Smooth muscle cell (in vitro differentiated cells): ENCODE measurements around the gene NPHP4. TPM values are rescaled to one million over a fixed set of nuclear protein-coding genes. Genes with fewer than 3 reads are reported as not detected.

Experiments used
- DNase-seq: peaks from one replicate; lab custom pipeline; 2025; ENCODE audit not compliant: unreplicated experiment; lab: John Stamatoyannopoulos, UW
- H2AFZ ChIP-seq: fragments of 200-600 bp; sonication (generic); 2 replicates; pipeline ENCODE4 v1.6.0; 2016; ENCODE audit warnings: antibody characterized with exemption, low read depth, mild to moderate bottlenecking
- H3F3A ChIP-seq: fragments of 200-600 bp; sonication (generic); 2 replicates; pipeline ENCODE4 v1.6.0; 2017; ENCODE audit warnings: antibody characterized with exemption, low read depth
- H3K27ac ChIP-seq: fragments of 200-600 bp; sonication (generic); 2 replicates; pipeline ENCODE4 v1.5.1; 2016; ENCODE audit warnings: low read depth, mild to moderate bottlenecking
- H3K27me3 ChIP-seq: fragments of 200-600 bp; sonication (generic); 2 replicates; pipeline ENCODE4 v1.6.1; 2016; ENCODE audit warnings: low read depth, mild to moderate bottlenecking
- H3K36me3 ChIP-seq: fragments of 200-600 bp; sonication (generic); 2 replicates; pipeline ENCODE4 v1.5.1; 2016; ENCODE audit warnings: low read depth
- H3K4me1 ChIP-seq: fragments of 200-600 bp; sonication (generic); 2 replicates; pipeline ENCODE4 v1.5.1; 2016; ENCODE audit warnings: low read depth
- H3K4me2 ChIP-seq: fragments of 200-600 bp; sonication (generic); 2 replicates; pipeline ENCODE4 v1.6.0; 2016; ENCODE audit warnings: mild to moderate bottlenecking
- H3K4me3 ChIP-seq: fragments of 200-600 bp; sonication (generic); 2 replicates; pipeline ENCODE4 v1.5.1; 2016; ENCODE audit warnings: mild to moderate bottlenecking
- H3K79me2 ChIP-seq: fragments of 200-600 bp; sonication (generic); 2 replicates; pipeline ENCODE4 v1.6.0; 2016; ENCODE audit warnings: low read depth, mild to moderate bottlenecking
- H3K9ac ChIP-seq: fragments of 200-600 bp; sonication (generic); 2 replicates; pipeline ENCODE4 v1.6.0; 2016; ENCODE audit warnings: low read depth
- H3K9me3 ChIP-seq: fragments of 200-600 bp; sonication (generic); replicated peaks from 2 replicates; pipeline ENCODE4 v1.5.1; 2016; ENCODE audit warnings: low read depth
- H4K20me1 ChIP-seq: fragments of 200-600 bp; sonication (generic); 2 replicates; pipeline ENCODE4 v1.6.0; 2016; ENCODE audit warnings: low read depth
- WGBS: methylation state at CpG from one replicate; pipeline ENCODE4 v1.1.7; 2016; ENCODE audit warnings: low lambda C conversion rate; 5-methylcytosine and 5-hydroxymethylcytosine counted together
- polyA plus RNA-seq: library from polyadenylated mRNA; unstranded; fragments of >200 nt; fragmentation: Nextera tagmentation; extraction: Ambion mirVana; gene quantifications from 2 replicates; pipeline ENCODE4 v1.2.1, GENCODE V29; 2016
- total RNA-seq: library from RNA; depleted of rRNA; stranded (reverse); fragments of >200 nt; gene quantifications from 2 replicates; pipeline ENCODE4 v1.2.3, GENCODE V29; 2014
- TF ChIP-seq, protein P1 (sequence below): fragments of 200-600 bp; sonication (generic); IDR thresholded peaks from 2 replicates; pipeline ENCODE4 v1.5.1; 2017; ENCODE audit warnings: borderline replicate concordance, mild to moderate bottlenecking, antibody characterized with exemption; ENCODE audit not compliant: insufficient read depth, poor library complexity, severe bottlenecking

The NPHP4 gene
- total and polyA plus RNA-seq, 2 experiments from 2014 or later: 5.4 to 8.4 TPM

DNA sequence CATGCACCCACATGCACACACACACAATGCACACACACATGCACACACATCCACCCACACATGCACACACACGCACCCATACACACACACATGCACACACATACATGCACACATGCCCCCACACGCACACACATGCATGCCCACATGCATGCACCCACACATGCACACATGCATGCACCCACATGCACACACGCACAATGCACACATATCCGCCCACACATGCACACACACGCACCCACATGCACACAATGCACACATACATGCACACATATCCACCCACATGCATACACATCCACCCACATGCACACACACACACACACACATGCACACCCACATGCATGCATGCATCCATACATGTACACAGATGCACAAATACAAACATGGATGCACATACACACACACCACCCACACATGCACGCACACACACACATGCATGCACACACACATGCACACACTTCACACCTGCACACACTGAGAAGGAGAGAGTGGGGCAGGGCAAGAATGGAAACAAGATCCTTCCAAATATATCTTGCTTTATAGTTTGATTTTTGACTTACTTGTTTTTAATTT lies 123.2 kb downstream of the NPHP4 start:
- Histone ChIP-seq H3K4me2 (no peak overlapping the region), H3K9me3 (no peaks in the 10 kb centered on the region), H3F3A (no peaks in the 10 kb centered on the region), H3K4me3 (no peak overlapping the region), H3K79me2 (no peaks in the 10 kb centered on the region), H3K27me3 (no peaks in the 10 kb centered on the region), H4K20me1 (no peaks in the 10 kb centered on the region), H3K4me1 (peaks cover 3% of the 10 kb centered on the region), H3K27ac (no peak overlapping the region), H3K9ac (no peak overlapping the region), H3K36me3 (no peaks in the 10 kb centered on the region), H2AFZ (no peak overlapping the region)
- over 99% methylated on average over 6 of the region's 6 CpGs for WGBS
- TF ChIP-seq, protein P1, sequence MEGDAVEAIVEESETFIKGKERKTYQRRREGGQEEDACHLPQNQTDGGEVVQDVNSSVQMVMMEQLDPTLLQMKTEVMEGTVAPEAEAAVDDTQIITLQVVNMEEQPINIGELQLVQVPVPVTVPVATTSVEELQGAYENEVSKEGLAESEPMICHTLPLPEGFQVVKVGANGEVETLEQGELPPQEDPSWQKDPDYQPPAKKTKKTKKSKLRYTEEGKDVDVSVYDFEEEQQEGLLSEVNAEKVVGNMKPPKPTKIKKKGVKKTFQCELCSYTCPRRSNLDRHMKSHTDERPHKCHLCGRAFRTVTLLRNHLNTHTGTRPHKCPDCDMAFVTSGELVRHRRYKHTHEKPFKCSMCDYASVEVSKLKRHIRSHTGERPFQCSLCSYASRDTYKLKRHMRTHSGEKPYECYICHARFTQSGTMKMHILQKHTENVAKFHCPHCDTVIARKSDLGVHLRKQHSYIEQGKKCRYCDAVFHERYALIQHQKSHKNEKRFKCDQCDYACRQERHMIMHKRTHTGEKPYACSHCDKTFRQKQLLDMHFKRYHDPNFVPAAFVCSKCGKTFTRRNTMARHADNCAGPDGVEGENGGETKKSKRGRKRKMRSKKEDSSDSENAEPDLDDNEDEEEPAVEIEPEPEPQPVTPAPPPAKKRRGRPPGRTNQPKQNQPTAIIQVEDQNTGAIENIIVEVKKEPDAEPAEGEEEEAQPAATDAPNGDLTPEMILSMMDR: no peak
- no peak for DNase-seq

DNA sequence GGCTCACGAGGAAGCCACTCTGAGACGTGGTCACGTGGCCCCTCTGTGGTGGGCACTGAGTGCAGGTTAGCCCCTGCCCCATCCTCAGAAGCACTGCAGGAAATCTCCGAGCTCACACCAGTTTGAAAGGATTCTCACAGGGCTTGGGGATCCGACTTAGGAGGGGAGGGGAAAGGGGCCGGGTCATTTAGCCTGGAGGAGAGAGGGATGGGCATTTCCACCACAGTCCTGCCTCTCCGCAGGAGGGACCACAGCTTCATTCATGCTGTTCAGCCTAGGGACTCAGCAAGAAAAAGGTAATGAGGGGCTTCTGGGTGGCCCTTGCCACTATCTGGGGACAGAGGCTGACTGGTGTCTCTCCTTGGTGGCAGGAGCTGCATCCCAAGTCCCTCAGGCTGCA lies 126.5 kb downstream of the NPHP4 start:
- peaks cover 3% of the 10 kb centered on the region for H3K4me1 ChIP-seq
- 98% methylated on average over 7 of the region's 7 CpGs for WGBS
- no peak for DNase-seq

DNA sequence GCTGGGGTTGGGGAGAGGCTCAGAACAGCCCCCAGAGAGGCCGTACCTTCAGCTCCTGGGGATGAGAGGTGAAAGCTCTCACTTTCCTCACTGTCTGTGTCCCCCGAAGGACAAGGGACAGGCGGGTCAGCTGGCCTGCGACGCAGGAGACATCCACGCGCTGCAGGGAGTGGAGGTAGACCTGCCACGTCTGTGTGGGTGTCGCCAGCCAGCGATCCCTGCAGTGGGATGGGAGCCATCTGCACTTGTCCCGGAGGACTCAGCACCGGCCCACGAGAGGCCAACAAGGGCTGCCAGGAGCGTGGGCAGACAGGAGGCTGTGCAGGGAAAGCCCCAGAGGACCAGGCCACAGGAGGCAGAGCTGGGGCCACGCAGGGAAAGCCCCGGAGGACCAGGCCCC lies 127.2 kb downstream of the NPHP4 start:
- Histone ChIP-seq H3K36me3 (no peaks in the 10 kb centered on the region), H2AFZ (no peak overlapping the region), H3F3A (no peaks in the 10 kb centered on the region), H3K27ac (no peak overlapping the region), H3K4me2 (no peak overlapping the region), H4K20me1 (no peaks in the 10 kb centered on the region), H3K4me3 (no peak overlapping the region), H3K9me3 (no peaks in the 10 kb centered on the region), H3K27me3 (no peaks in the 10 kb centered on the region), H3K79me2 (no peaks in the 10 kb centered on the region), H3K4me1 (peaks cover 3% of the 10 kb centered on the region), H3K9ac (no peak overlapping the region)
- TF ChIP-seq, protein P1: no peak
- DNase-seq: no peak
- 90% methylated on average over 16 of the region's 16 CpGs for WGBS

More for the DNA sequence above, 126.5 kb downstream of the NPHP4 start:
- Histone ChIP-seq H3K9ac (no peak overlapping the region), H3K79me2 (no peaks in the 10 kb centered on the region), H3K9me3 (no peaks in the 10 kb centered on the region), H2AFZ (no peak overlapping the region), H3K27me3 (no peaks in the 10 kb centered on the region), H3K36me3 (no peaks in the 10 kb centered on the region), H3K4me2 (no peak overlapping the region), H3K4me3 (no peak overlapping the region), H4K20me1 (no peaks in the 10 kb centered on the region), H3F3A (no peaks in the 10 kb centered on the region), H3K27ac (no peak overlapping the region)
- TF ChIP-seq, protein P1: no peak

DNA sequence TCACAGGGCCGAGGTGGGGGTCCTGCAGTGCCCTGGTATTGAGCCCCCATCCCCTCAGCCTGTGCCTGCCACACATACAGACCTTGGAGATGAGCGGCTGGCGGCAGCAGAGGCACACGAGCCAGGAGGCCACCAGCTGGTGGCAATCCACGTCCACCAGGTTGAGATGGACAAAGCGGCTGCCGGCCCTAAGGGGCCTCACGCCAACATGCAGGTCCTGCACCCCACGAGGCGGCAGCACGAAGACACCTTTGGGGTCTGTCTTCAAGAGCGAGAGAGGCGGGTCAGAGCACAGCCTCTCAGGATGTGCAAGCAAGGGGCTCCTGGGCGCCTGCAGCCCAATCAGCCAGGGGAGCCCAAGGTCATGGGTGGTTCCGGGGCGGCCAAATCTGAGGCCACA lies 128.0 kb downstream of the NPHP4 start:
- 95% methylated on average over 16 of the region's 16 CpGs for WGBS

More for the DNA sequence above, 128.0 kb downstream of the NPHP4 start:
- H3F3A ChIP-seq: no peaks in the 10 kb centered on the region
- no peak overlapping the region for H3K9ac ChIP-seq
- no peak overlapping the region for H3K27ac ChIP-seq
- no peaks in the 10 kb centered on the region for H3K79me2 ChIP-seq
- H3K4me3 ChIP-seq: no peak overlapping the region
- no peak for DNase-seq
- no peaks in the 10 kb centered on the region for H4K20me1 ChIP-seq
- no peak overlapping the region for H2AFZ ChIP-seq
- no peak overlapping the region for H3K4me2 ChIP-seq
- no peaks in the 10 kb centered on the region for H3K9me3 ChIP-seq
- H3K27me3 ChIP-seq: no peaks in the 10 kb centered on the region
- TF ChIP-seq, protein P1: no peak
- H3K4me1 ChIP-seq: peaks cover 3% of the 10 kb centered on the region
- no peaks in the 10 kb centered on the region for H3K36me3 ChIP-seq
